ENCODE results near the gene RBMS1.

DNA sequence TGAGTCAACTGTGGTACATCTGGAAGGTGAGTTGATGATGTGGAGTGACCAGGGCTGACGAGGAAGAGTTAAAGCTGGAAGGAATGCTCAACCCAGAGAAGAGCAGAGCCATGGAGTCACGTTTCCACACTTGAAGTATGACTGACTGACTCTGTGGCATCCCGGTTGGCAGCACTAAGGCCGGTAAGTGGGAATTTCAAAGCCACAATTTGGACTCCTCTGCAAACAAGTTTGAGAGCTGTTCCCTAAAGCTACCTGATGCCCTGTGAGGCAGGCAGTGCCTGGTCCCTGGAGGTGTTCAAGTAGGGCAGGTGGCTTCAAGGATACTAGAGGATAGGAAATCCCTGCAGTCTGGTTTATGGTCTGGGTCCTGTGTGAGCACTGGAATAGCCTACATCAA lies 224.2 kb downstream of the RBMS1 start:
- TF ChIP-seq, protein P1, sequence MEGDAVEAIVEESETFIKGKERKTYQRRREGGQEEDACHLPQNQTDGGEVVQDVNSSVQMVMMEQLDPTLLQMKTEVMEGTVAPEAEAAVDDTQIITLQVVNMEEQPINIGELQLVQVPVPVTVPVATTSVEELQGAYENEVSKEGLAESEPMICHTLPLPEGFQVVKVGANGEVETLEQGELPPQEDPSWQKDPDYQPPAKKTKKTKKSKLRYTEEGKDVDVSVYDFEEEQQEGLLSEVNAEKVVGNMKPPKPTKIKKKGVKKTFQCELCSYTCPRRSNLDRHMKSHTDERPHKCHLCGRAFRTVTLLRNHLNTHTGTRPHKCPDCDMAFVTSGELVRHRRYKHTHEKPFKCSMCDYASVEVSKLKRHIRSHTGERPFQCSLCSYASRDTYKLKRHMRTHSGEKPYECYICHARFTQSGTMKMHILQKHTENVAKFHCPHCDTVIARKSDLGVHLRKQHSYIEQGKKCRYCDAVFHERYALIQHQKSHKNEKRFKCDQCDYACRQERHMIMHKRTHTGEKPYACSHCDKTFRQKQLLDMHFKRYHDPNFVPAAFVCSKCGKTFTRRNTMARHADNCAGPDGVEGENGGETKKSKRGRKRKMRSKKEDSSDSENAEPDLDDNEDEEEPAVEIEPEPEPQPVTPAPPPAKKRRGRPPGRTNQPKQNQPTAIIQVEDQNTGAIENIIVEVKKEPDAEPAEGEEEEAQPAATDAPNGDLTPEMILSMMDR (IDR thresholded peaks at IDR 0.05; ENCODE audit: low read depth, low read length, poor library complexity, severe bottlenecking), result no peak
- no peak for TF ChIP-seq EZH2phosphoT487 (IDR thresholded peaks at IDR 0.05; ENCODE audit: borderline replicate concordance, low read length)

Measured in DOHH2 (cell line).